Inflammatory macrophage treated with lipopolysaccharide for 1 hour (primary cell): ENCODE measurements around the gene NOXO1.
A peak's percentile ranks its signal among the peaks of the same experiment; 100 is the strongest.
"Not testable (repeated sequence)": the region's sequence is repeated elsewhere in the genome, so short reads cannot be mapped to it uniquely, and the experiment has no call there.

ENCODE experiments used
- DNase-seq, 2 donors: peaks; one replicate each; pipeline ENCODE4 v3.0.0-alpha.2; 2020 to 2022

The NOXO1 gene

GRCh38 chr16:1940273-1941161 is 40.8 kb downstream of the NOXO1 start:
- DNase-seq, result peak in 1 of 2 donors; percentile 31

- DNase-seq, result not testable (repeated sequence)
These were observed 41.4 kb downstream of the NOXO1 start for GRCh38 chr16:1939833-1940232.

GRCh38 chr16:1938910-1939309 is 42.4 kb downstream of the NOXO1 start:
- DNase-seq, result no peak

GRCh38 chr16:1938316-1938715 is 43.0 kb downstream of the NOXO1 start:
- peak; percentile 78 to 88 for DNase-seq

GRCh38 chr16:1936945-1937479 is 44.3 kb downstream of the NOXO1 start:
- DNase-seq, result no peak

- DNase-seq, result no peak
These were observed 48.1 kb downstream of the NOXO1 start for GRCh38 chr16:1933097-1933661.

- DNase-seq, result no peak
These were observed 48.9 kb downstream of the NOXO1 start for GRCh38 chr16:1932050-1933028.

- no peak for DNase-seq
These were observed 50.9 kb downstream of the NOXO1 start for GRCh38 chr16:1930338-1930720.

- peak; percentile 71 to 93 for DNase-seq
These were observed 51.5 kb downstream of the NOXO1 start for GRCh38 chr16:1929578-1930337.

- DNase-seq, result no peak
These were observed 52.2 kb downstream of the NOXO1 start for GRCh38 chr16:1929105-1929504.
